CD4-positive, alpha-beta T cell (primary cell): ENCODE results near the gene ZNF488. TPM values are rescaled to one million over a fixed set of nuclear protein-coding genes. Genes with fewer than 3 reads are reported as not detected.

Experiments
- ATAC-seq: fragments of 200-7000 bp; cut with Tn5 transposase; one replicate; pipeline ENCODE4 v1.10.0; 2022; ENCODE audit warnings: mild to moderate bottlenecking; ENCODE audit not compliant: poor library complexity
- CTCF ChIA-PET: fragments of 350-600 bp; sonication (Branson Sonifier 250); formaldehyde crosslinking; loops from one replicate; lab custom pipeline; 2021; ENCODE audit warnings: antibody characterized with exemption, inconsistent platforms; lab: Charles Lee
- POLR2A ChIA-PET: fragments of 350-600 bp; sonication (Branson Sonifier 250); formaldehyde crosslinking; loops from one replicate; lab custom pipeline; 2021; ENCODE audit warnings: antibody characterized with exemption, inconsistent platforms; lab: Charles Lee
- DNase-seq, 14 experiments: peaks; one replicate each; pipeline ENCODE4 v3.0.0-alpha.2; 2013 to 2020; ENCODE audit warnings: mixed read lengths in 2 of 14
- H3K27ac ChIP-seq, 2 donors: one replicate each; pipeline versions ENCODE4 v1.5.1 to v1.7.0; 2013; ENCODE audit warnings: low read length in 2 of 2, low read depth in 1 of 2, mild to moderate bottlenecking in 1 of 2
- H3K27me3 ChIP-seq, 2 experiments: 1 replicate in 1 of 2; 2 replicates in 1 of 2; pipeline versions ENCODE4 v1.6.1 to v1.7.0; 2013; ENCODE audit warnings: low read length in 2 of 2, control low read depth in 1 of 2, mild to moderate bottlenecking in 1 of 2, moderate library complexity in 1 of 2; ENCODE audit not compliant: insufficient read depth in 2 of 2, control insufficient read depth in 1 of 2
- H3K36me3 ChIP-seq: one replicate; pipeline ENCODE4 v1.6.1; 2013; ENCODE audit warnings: low read length, control low read depth; ENCODE audit not compliant: insufficient read depth
- H3K4me1 ChIP-seq: one replicate; pipeline ENCODE4 v1.6.1; 2013; ENCODE audit warnings: low read length, control low read depth; ENCODE audit not compliant: insufficient read depth
- H3K4me3 ChIP-seq: one replicate; pipeline ENCODE4 v1.5.1; 2013; ENCODE audit warnings: mild to moderate bottlenecking, low read length, moderate library complexity
- H3K9me3 ChIP-seq, 2 experiments: 1 replicate in 1 of 2; 2 replicates in 1 of 2; pipeline versions ENCODE4 v1.6.1 to v1.7.0; 2013; ENCODE audit warnings: low read length in 2 of 2, mild to moderate bottlenecking in 2 of 2, control low read depth in 1 of 2, moderate library complexity in 1 of 2; ENCODE audit not compliant: control insufficient read depth in 1 of 2, insufficient read depth in 1 of 2
- H3K27ac Mint-ChIP-seq: one replicate; pipeline ENCODE4 v1.8.0; 2020; ENCODE audit warnings: mixed read lengths
- H3K27me3 Mint-ChIP-seq: one replicate; pipeline ENCODE4 v1.8.0; 2021; ENCODE audit warnings: mixed read lengths
- H3K36me3 Mint-ChIP-seq: one replicate; pipeline ENCODE4 v1.8.0; 2021; ENCODE audit warnings: low read depth, mixed read lengths
- H3K4me1 Mint-ChIP-seq: one replicate; pipeline ENCODE4 v1.8.0; 2021; ENCODE audit warnings: low read depth, mixed read lengths
- H3K4me3 Mint-ChIP-seq: one replicate; pipeline ENCODE4 v1.8.0; 2020; ENCODE audit warnings: mild to moderate bottlenecking, mixed read lengths
- H3K9me3 Mint-ChIP-seq: one replicate; pipeline ENCODE4 v1.8.0; 2020; ENCODE audit warnings: mixed read lengths
- CTCF ChIP-seq: fragments of 200-600 bp; IDR thresholded peaks from one replicate; pipeline ENCODE4 v1.8.0; 2022; ENCODE audit warnings: antibody characterized with exemption, mild to moderate bottlenecking
- intact Hi-C, 2 experiments: fragments of 100-400 bp; cut with DNase I in 1 of 2; cut with micrococcal nuclease in 1 of 2; formaldehyde crosslinking; loops; one replicate each; pipeline versions ENCODE4 v1.15.1 to v1.9.0; 2023 to 2025; cut with DNase I, micrococcal nuclease
- total RNA-seq, 174 experiments: library from RNA in 2 of 174; stranded (reverse) in 2 of 174; gene quantifications; one replicate each; pipeline ENCODE4 v1.2.3 and lab custom pipeline; 2021 to 2026

The ZNF488 gene
- total RNA-seq, 2 experiments from 2014 or later: not detected

- no peaks in the 10 kb centered on the region for H3K4me1 Mint-ChIP-seq
- no peaks in the 10 kb centered on the region for H3K9me3 Mint-ChIP-seq
- ATAC-seq: no peak
- Histone ChIP-seq H3K27ac (no peak overlapping the region), H3K36me3 (no peaks in the 10 kb centered on the region), H3K9me3 (no peaks in the 10 kb centered on the region), H3K4me3 (no peak overlapping the region), H3K27me3 (peaks cover 0 to 2% of the 10 kb centered on the region in 2 experiments), H3K4me1 (no peaks in the 10 kb centered on the region)
- intact Hi-C loops: no loop called here
- H3K27ac Mint-ChIP-seq: no peak overlapping the region
- no peaks in the 10 kb centered on the region for H3K36me3 Mint-ChIP-seq
- POLR2A ChIA-PET: no interaction called here
- CTCF ChIA-PET: interaction anchor here (1.5 kb wide), 1 partner anchor 8 kb away, joined by 5 read pairs; no protein-coding TSS in a partner anchor
- H3K27me3 Mint-ChIP-seq: peaks cover 2% of the 10 kb centered on the region
- no peak overlapping the region for H3K4me3 Mint-ChIP-seq
- TF ChIP-seq CTCF: no peak
- no peak for DNase-seq
Observed at GRCh38 chr10:47319784-47320183, 64.3 kb downstream of the ZNF488 start.

GRCh38 chr10:47318706-47319105 is 65.4 kb downstream of the ZNF488 start:
- Mint-ChIP-seq H3K4me1 (no peaks in the 10 kb centered on the region), H3K27ac (no peak overlapping the region), H3K27me3 (no peaks in the 10 kb centered on the region), H3K9me3 (no peaks in the 10 kb centered on the region), H3K36me3 (no peaks in the 10 kb centered on the region), H3K4me3 (no peak overlapping the region)
- H3K27ac ChIP-seq: no peak overlapping the region
- intact Hi-C loops: no loop called here
- CTCF ChIA-PET: interaction anchor here (1.1 kb wide), 1 partner anchor 22 kb away, joined by 3 read pairs; no protein-coding TSS in a partner anchor
- no peaks in the 10 kb centered on the region for H3K36me3 ChIP-seq
- POLR2A ChIA-PET: no interaction called here
- no peak for DNase-seq
- no peak overlapping the region for H3K4me3 ChIP-seq
- peaks cover 0 to 1% of the 10 kb centered on the region in 2 experiments for H3K27me3 ChIP-seq
- no peak for TF ChIP-seq CTCF
- no peak for ATAC-seq
- no peaks in the 10 kb centered on the region for H3K4me1 ChIP-seq
- no peaks in the 10 kb centered on the region for H3K9me3 ChIP-seq

GRCh38 chr10:47317251-47317650 is 66.8 kb downstream of the ZNF488 start:
- H3K27me3 ChIP-seq: no peaks in the 10 kb centered on the region
- peaks cover 3% of the 10 kb centered on the region for H3K4me1 ChIP-seq
- DNase-seq: no peak
- no peak for TF ChIP-seq CTCF
- intact Hi-C loops: no loop called here
- H3K9me3 Mint-ChIP-seq: no peaks in the 10 kb centered on the region
- H3K27ac ChIP-seq: no peak overlapping the region
- ChIA-PET CTCF (no interaction called here), POLR2A (no interaction called here)
- H3K27ac Mint-ChIP-seq: no peak overlapping the region
- H3K4me1 Mint-ChIP-seq: no peaks in the 10 kb centered on the region
- no peak overlapping the region for H3K4me3 ChIP-seq
- ATAC-seq: no peak
- no peak overlapping the region for H3K4me3 Mint-ChIP-seq
- H3K36me3 ChIP-seq: no peaks in the 10 kb centered on the region
- H3K27me3 Mint-ChIP-seq: no peaks in the 10 kb centered on the region
- no peaks in the 10 kb centered on the region for H3K36me3 Mint-ChIP-seq
- H3K9me3 ChIP-seq: no peaks in the 10 kb centered on the region
